GM21447 (cell line): Measurements from ENCODE around the gene ST3GAL4.
"Not testable (repeated sequence)": the region's sequence is repeated elsewhere in the genome, so short reads cannot be mapped to it uniquely, and the experiment has no call there.

Experiments used
- ATAC-seq: cut with Tn5 transposase; IDR thresholded peaks from one replicate; pipeline ENCODE4 v1.9.1; 2021; ENCODE audit not compliant: unreplicated experiment

The ST3GAL4 gene

GRCh38 chr11:126361400-126361799 lies 5.9 kb downstream of the ST3GAL4 start:
- ATAC-seq = no peak

GRCh38 chr11:126362879-126363655 lies 7.6 kb downstream of the ST3GAL4 start:
- no peak for ATAC-seq

GRCh38 chr11:126363706-126364248 lies 8.3 kb downstream of the ST3GAL4 start:
- no peak for ATAC-seq

GRCh38 chr11:126364735-126365134 lies 9.2 kb downstream of the ST3GAL4 start:
- not testable (repeated sequence) for ATAC-seq

GRCh38 chr11:126365508-126365907 lies 10.0 kb downstream of the ST3GAL4 start:
- not testable (repeated sequence) for ATAC-seq

GRCh38 chr11:126366064-126366822 lies 10.8 kb downstream of the ST3GAL4 start:
- no peak for ATAC-seq

GRCh38 chr11:126366823-126367654 lies 11.6 kb downstream of the ST3GAL4 start:
- ATAC-seq = not testable (repeated sequence)

- not testable (repeated sequence) for ATAC-seq
Measured at GRCh38 chr11:126367806-126368205, 12.3 kb downstream of the ST3GAL4 start.

GRCh38 chr11:126368336-126369119 lies 13.0 kb downstream of the ST3GAL4 start:
- not testable (repeated sequence) for ATAC-seq

GRCh38 chr11:126370016-126370415 lies 14.5 kb downstream of the ST3GAL4 start:
- no peak for ATAC-seq

GRCh38 chr11:126371595-126371994 lies 16.1 kb downstream of the ST3GAL4 start:
- ATAC-seq = no peak

GRCh38 chr11:126373389-126374066 lies 18.0 kb downstream of the ST3GAL4 start:
- ATAC-seq = not testable (repeated sequence)

- not testable (repeated sequence) for ATAC-seq
Measured at GRCh38 chr11:126374562-126375300, 19.2 kb downstream of the ST3GAL4 start.

GRCh38 chr11:126375726-126376125 lies 20.2 kb downstream of the ST3GAL4 start:
- ATAC-seq = no peak

- no peak for ATAC-seq
Measured at GRCh38 chr11:126378763-126379162, 23.3 kb downstream of the ST3GAL4 start.

GRCh38 chr11:126380909-126381308 lies 25.4 kb downstream of the ST3GAL4 start:
- no peak for ATAC-seq

GRCh38 chr11:126381960-126382359 lies 26.5 kb downstream of the ST3GAL4 start:
- not testable (repeated sequence) for ATAC-seq

- not testable (repeated sequence) for ATAC-seq
Measured at GRCh38 chr11:126382641-126383040, 27.2 kb downstream of the ST3GAL4 start.
